Inferior parietal cortex (tissue), 1 donor: ENCODE measurements around the gene STK25.
A peak's percentile ranks its signal among the peaks of the same experiment; 100 is the strongest.
"Not testable (repeated sequence)": the region's sequence is repeated elsewhere in the genome, so short reads cannot be mapped to it uniquely, and the experiment has no call there.

ENCODE experiments used
- DNase-seq: peaks from one replicate; pipeline ENCODE4 v3.0.0-alpha.2; 2016; ENCODE audit errors: extremely low spot score

The STK25 gene

GRCh38 chr2:241463276-241464135, 44.9 kb downstream of the STK25 start:
- DNase-seq, result no peak

GRCh38 chr2:241461693-241462677, 46.4 kb downstream of the STK25 start:
- no peak for DNase-seq

- no peak for DNase-seq
Observed at GRCh38 chr2:241460631-241461030, 47.8 kb downstream of the STK25 start.

- DNase-seq, result no peak
Observed at GRCh38 chr2:241459520-241459919, 48.9 kb downstream of the STK25 start.

GRCh38 chr2:241458687-241459086, 49.7 kb downstream of the STK25 start:
- no peak for DNase-seq

- DNase-seq, result no peak
Observed at GRCh38 chr2:241456546-241456945, 51.8 kb downstream of the STK25 start.

GRCh38 chr2:241454837-241455485, 53.4 kb downstream of the STK25 start:
- DNase-seq, result no peak

GRCh38 chr2:241453919-241454318, 54.5 kb downstream of the STK25 start:
- DNase-seq, result not testable (repeated sequence)

GRCh38 chr2:241451840-241452506, 56.4 kb downstream of the STK25 start:
- no peak for DNase-seq

- not testable (repeated sequence) for DNase-seq
Observed at GRCh38 chr2:241450092-241450491, 58.3 kb downstream of the STK25 start.

- no peak for DNase-seq
Observed at GRCh38 chr2:241445426-241445825, 63.0 kb downstream of the STK25 start.

GRCh38 chr2:241443486-241444223, 64.7 kb downstream of the STK25 start:
- DNase-seq, result peak; percentile 11
